ENCODE measurements around the gene SEH1L.

SEH1L gene

DNA sequence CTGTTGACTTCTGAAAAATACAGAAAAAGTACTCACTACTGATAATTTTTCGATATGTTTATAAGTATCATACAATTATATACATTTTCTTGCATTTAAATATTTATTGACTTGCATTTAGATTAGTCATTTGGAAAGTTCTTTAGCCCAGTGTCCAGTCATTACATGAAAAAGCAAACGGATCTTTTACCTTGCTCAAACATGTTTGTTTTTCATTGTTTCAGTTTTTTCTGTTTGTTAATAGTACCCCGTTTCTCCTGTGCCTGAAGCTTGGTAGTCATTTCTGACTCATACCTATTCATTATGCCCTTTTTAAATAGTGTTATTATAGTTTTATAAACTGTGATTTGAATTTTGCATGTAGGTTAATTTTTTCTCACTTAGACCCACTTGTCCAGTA is 71.5 kb downstream of the SEH1L start:
- Histone ChIP-seq H3K27ac (ENCODE audit: extremely low read depth, low read depth, low read length) (no peak overlapping the region), H3K36me3 (ENCODE audit: control insufficient read depth in 2 of 2, insufficient read depth in 1 of 2, low read length in 2 of 2) (peaks cover 74 to 76% of the 10 kb centered on the region in 2 experiments), H3K4me3 (ENCODE audit: low read depth, low read length) (no peak overlapping the region), H3K4me1 (ENCODE audit: control insufficient read depth, insufficient read depth, low read length) (no peaks in the 10 kb centered on the region), H3K9me3 (ENCODE audit: control insufficient read depth, insufficient read depth, low read depth, low read length) (no peaks in the 10 kb centered on the region)
- POLR2A ChIA-PET: no interaction called here
- CTCF ChIA-PET: interaction anchor here (0.5 to 0.6 kb wide), 2 partner anchors 103 to 140 kb away, joined by 4 to 5 read pairs; no protein-coding TSS in a partner anchor
- TF ChIP-seq ZNF416 (tag by site-specific recombination; IDR thresholded peaks at IDR 0.05) (no peak), ZNF10 (tag by site-specific recombination; IDR thresholded peaks at IDR 0.05) (no peak), ZNF211 (tag by site-specific recombination; IDR thresholded peaks at IDR 0.05; ENCODE audit: low read depth) (no peak), BCL11B (tag by site-specific recombination; IDR thresholded peaks at IDR 0.05; ENCODE audit: low read depth) (no peak), PATZ1 (tag by site-specific recombination; IDR thresholded peaks at IDR 0.05) (no peak), ZNF16 (tag by site-specific recombination; IDR thresholded peaks at IDR 0.05; ENCODE audit: low read depth) (no peak), ZNF146 (tag by site-specific recombination; IDR thresholded peaks at IDR 0.05) (no peak), GLI4 (tag by site-specific recombination; IDR thresholded peaks at IDR 0.05) (no peak), ZNF837 (tag by site-specific recombination; IDR thresholded peaks at IDR 0.05) (no peak), ZNF544 (tag by site-specific recombination; IDR thresholded peaks at IDR 0.05) (no peak), ZNF184 (tag by site-specific recombination; IDR thresholded peaks at IDR 0.05) (no peak), ZNF521 (tag by site-specific recombination; IDR thresholded peaks at IDR 0.05) (no peak), ZNF140 (tag by site-specific recombination; IDR thresholded peaks at IDR 0.05) (no peak), INSM2 (tag by site-specific recombination; IDR thresholded peaks at IDR 0.05) (no peak), ZNF423 (tag by site-specific recombination; IDR thresholded peaks at IDR 0.05) (no peak), ZNF529 (tag by site-specific recombination; IDR thresholded peaks at IDR 0.05; ENCODE audit: insufficient replicate concordance) (no peak), KLF1 (tag by site-specific recombination; IDR thresholded peaks at IDR 0.05) (no peak), ZNF2 (tag by site-specific recombination; IDR thresholded peaks at IDR 0.05) (no peak)
- TF ChIP-seq, protein P1, sequence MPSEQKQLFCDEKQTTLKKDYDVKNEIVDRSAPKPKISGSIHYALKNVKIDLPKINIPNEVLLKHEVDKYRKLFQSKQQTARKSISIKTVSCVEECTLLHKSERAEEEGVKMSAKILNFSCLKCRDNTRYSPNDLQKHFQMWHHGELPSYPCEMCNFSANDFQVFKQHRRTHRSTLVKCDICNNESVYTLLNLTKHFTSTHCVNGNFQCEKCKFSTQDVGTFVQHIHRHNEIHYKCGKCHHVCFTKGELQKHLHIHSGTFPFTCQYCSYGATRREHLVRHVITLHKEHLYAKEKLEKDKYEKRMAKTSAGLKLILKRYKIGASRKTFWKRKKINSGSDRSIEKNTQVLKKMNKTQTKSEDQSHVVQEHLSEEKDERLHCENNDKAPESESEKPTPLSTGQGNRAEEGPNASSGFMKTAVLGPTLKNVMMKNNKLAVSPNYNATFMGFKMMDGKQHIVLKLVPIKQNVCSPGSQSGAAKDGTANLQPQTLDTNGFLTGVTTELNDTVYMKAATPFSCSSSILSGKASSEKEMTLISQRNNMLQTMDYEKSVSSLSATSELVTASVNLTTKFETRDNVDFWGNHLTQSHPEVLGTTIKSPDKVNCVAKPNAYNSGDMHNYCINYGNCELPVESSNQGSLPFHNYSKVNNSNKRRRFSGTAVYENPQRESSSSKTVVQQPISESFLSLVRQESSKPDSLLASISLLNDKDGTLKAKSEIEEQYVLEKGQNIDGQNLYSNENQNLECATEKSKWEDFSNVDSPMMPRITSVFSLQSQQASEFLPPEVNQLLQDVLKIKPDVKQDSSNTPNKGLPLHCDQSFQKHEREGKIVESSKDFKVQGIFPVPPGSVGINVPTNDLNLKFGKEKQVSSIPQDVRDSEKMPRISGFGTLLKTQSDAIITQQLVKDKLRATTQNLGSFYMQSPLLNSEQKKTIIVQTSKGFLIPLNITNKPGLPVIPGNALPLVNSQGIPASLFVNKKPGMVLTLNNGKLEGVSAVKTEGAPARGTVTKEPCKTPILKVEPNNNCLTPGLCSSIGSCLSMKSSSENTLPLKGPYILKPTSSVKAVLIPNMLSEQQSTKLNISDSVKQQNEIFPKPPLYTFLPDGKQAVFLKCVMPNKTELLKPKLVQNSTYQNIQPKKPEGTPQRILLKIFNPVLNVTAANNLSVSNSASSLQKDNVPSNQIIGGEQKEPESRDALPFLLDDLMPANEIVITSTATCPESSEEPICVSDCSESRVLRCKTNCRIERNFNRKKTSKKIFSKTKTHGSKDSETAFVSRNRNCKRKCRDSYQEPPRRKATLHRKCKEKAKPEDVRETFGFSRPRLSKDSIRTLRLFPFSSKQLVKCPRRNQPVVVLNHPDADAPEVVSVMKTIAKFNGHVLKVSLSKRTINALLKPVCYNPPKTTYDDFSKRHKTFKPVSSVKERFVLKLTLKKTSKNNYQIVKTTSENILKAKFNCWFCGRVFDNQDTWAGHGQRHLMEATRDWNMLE (tag by site-specific recombination; conservative IDR thresholded peaks at IDR 0.05; ENCODE audit: low read depth): no peak

Measured in HEK293 (cell line).